ENCODE data around the gene ANKUB1. TPM values are rescaled to one million over a fixed set of nuclear protein-coding genes. Genes with fewer than 3 reads are reported as not detected.

Gene ANKUB1
- total and polyA plus RNA-seq, 4 donors = 0.19 TPM; not detected in 3

DNA sequence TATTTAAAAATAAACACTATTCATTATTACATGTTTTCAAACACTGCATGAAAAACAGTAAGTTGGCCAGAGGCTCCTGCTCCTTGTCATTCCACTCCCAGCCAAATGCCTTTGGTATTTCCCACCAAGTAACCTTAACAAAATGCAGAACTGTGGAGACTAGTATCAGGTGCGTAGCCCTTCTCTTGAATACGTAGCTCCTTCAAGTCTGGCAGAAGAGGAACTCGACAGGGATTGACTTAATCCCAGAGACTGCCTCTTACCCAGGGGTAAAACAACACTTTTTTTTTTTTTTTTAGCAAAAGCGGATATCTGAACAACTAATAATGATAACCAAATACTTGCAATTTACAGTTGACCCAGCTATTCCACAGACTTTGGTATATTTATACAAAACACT is 40.8 kb downstream of the ANKUB1 start:
- Histone ChIP-seq H3K9me3 (ENCODE audit: control insufficient read depth in 4 of 4, low read length in 3 of 4) (no peaks in the 10 kb centered on the region), H3K36me3 (ENCODE audit: control insufficient read depth in 4 of 4, insufficient read depth in 3 of 4, low read depth in 1 of 4, low read length in 3 of 4) (peaks cover 6 to 17% (median 14%) of the 10 kb centered on the region in 4 donors), H3K4me3 (ENCODE audit: low read depth in 1 of 3, low read length in 3 of 3) (peak overlapping the region; percentile 68 to 100 (median 96)), H3K9ac (ENCODE audit: low read depth in 1 of 2, low read length in 2 of 2) (peak overlapping the region; percentile 79 to 86), H3K4me1 (ENCODE audit: control insufficient read depth in 4 of 4, insufficient read depth in 4 of 4, low read length in 3 of 4) (peaks cover 2 to 15% (median 9%) of the 10 kb centered on the region in 4 donors), H3K27ac (ENCODE audit: low read depth in 1 of 2, low read length in 2 of 2) (no peak overlapping the region), H3K27me3 (ENCODE audit: control insufficient read depth in 4 of 4, insufficient read depth in 4 of 4, low read length in 3 of 4) (no peaks in the 10 kb centered on the region)
- WGBS = 25% methylated on average over 4 of the region's 4 CpGs
- TF ChIP-seq GABPA (IDR thresholded peaks at IDR 0.05 in 1 of 2, conservative IDR thresholded peaks at IDR 0.05 in 1 of 2) (no peak), FOXA2 (IDR thresholded peaks at IDR 0.05) (no peak), HNF4A (conservative IDR thresholded peaks at IDR 0.05) (no peak), TAF1 (conservative IDR thresholded peaks at IDR 0.05) (no peak), JUND (IDR thresholded peaks at IDR 0.05) (no peak), EGR1 (IDR thresholded peaks at IDR 0.05; ENCODE audit: low read depth in 2 of 2) (no peak), YY1 (IDR thresholded peaks at IDR 0.05) (no peak), RXRA (IDR thresholded peaks at IDR 0.05) (no peak), FOXA1 (IDR thresholded peaks at IDR 0.05) (no peak), RAD21 (IDR thresholded peaks at IDR 0.05) (no peak), SP1 (IDR thresholded peaks at IDR 0.05) (no peak)
- TF ChIP-seq, protein P1, sequence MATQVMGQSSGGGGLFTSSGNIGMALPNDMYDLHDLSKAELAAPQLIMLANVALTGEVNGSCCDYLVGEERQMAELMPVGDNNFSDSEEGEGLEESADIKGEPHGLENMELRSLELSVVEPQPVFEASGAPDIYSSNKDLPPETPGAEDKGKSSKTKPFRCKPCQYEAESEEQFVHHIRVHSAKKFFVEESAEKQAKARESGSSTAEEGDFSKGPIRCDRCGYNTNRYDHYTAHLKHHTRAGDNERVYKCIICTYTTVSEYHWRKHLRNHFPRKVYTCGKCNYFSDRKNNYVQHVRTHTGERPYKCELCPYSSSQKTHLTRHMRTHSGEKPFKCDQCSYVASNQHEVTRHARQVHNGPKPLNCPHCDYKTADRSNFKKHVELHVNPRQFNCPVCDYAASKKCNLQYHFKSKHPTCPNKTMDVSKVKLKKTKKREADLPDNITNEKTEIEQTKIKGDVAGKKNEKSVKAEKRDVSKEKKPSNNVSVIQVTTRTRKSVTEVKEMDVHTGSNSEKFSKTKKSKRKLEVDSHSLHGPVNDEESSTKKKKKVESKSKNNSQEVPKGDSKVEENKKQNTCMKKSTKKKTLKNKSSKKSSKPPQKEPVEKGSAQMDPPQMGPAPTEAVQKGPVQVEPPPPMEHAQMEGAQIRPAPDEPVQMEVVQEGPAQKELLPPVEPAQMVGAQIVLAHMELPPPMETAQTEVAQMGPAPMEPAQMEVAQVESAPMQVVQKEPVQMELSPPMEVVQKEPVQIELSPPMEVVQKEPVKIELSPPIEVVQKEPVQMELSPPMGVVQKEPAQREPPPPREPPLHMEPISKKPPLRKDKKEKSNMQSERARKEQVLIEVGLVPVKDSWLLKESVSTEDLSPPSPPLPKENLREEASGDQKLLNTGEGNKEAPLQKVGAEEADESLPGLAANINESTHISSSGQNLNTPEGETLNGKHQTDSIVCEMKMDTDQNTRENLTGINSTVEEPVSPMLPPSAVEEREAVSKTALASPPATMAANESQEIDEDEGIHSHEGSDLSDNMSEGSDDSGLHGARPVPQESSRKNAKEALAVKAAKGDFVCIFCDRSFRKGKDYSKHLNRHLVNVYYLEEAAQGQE (IDR thresholded peaks at IDR 0.05) = no peak
- TF ChIP-seq, protein P2, sequence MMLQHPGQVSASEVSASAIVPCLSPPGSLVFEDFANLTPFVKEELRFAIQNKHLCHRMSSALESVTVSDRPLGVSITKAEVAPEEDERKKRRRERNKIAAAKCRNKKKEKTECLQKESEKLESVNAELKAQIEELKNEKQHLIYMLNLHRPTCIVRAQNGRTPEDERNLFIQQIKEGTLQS (IDR thresholded peaks at IDR 0.05) = no peak
- TF ChIP-seq, protein P3, sequence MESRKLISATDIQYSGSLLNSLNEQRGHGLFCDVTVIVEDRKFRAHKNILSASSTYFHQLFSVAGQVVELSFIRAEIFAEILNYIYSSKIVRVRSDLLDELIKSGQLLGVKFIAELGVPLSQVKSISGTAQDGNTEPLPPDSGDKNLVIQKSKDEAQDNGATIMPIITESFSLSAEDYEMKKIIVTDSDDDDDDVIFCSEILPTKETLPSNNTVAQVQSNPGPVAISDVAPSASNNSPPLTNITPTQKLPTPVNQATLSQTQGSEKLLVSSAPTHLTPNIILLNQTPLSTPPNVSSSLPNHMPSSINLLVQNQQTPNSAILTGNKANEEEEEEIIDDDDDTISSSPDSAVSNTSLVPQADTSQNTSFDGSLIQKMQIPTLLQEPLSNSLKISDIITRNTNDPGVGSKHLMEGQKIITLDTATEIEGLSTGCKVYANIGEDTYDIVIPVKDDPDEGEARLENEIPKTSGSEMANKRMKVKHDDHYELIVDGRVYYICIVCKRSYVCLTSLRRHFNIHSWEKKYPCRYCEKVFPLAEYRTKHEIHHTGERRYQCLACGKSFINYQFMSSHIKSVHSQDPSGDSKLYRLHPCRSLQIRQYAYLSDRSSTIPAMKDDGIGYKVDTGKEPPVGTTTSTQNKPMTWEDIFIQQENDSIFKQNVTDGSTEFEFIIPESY (IDR thresholded peaks at IDR 0.05) = no peak
- TF ChIP-seq, protein P4, sequence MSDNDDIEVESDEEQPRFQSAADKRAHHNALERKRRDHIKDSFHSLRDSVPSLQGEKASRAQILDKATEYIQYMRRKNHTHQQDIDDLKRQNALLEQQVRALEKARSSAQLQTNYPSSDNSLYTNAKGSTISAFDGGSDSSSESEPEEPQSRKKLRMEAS (IDR thresholded peaks at IDR 0.05) = no peak
- no peak for DNase-seq (ENCODE audit: low spot score)

DNA sequence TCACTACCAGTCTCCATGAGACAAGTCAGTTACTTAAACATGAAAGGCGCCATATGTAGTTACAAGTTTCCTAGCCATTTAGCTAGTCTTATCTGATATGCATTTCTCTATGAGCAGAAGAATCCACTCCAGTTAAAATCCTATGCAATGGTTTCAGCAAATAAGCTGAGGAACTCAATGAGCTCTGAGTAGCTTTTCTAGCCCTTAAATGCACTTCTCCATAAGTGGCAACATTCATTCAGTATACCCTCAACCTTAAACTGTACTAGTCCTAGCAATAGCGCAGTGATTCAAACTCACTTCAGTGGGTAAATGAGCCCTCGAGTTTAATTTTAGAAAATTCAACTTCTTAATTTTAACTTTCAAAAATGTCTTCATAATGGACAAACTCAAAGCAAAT is 47.7 kb downstream of the ANKUB1 start:
- Histone ChIP-seq H3K4me1 (ENCODE audit: control insufficient read depth in 4 of 4, insufficient read depth in 4 of 4, low read length in 3 of 4) (no peaks in the 10 kb centered on the region), H3K9me3 (ENCODE audit: control insufficient read depth in 4 of 4, low read length in 3 of 4) (no peaks in the 10 kb centered on the region), H3K27ac (ENCODE audit: low read depth in 1 of 2, low read length in 2 of 2) (no peak overlapping the region), H3K9ac (ENCODE audit: low read depth in 1 of 2, low read length in 2 of 2) (no peak overlapping the region), H3K36me3 (ENCODE audit: control insufficient read depth in 4 of 4, insufficient read depth in 3 of 4, low read depth in 1 of 4, low read length in 3 of 4) (peaks cover 8 to 41% (median 24%) of the 10 kb centered on the region in 4 donors), H3K27me3 (ENCODE audit: control insufficient read depth in 4 of 4, insufficient read depth in 4 of 4, low read length in 3 of 4) (no peaks in the 10 kb centered on the region), H3K4me3 (ENCODE audit: low read depth in 1 of 3, low read length in 3 of 3) (no peak overlapping the region)
- WGBS = over 99% methylated on average over 3 of the region's 3 CpGs
- TF ChIP-seq, protein P2 (IDR thresholded peaks at IDR 0.05) = no peak
- TF ChIP-seq FOXA1 (IDR thresholded peaks at IDR 0.05) = no peak
- no peak for TF ChIP-seq SP1 (IDR thresholded peaks at IDR 0.05)
- TF ChIP-seq, protein P3 (IDR thresholded peaks at IDR 0.05) = no peak
- no peak for TF ChIP-seq NR2F2 (IDR thresholded peaks at IDR 0.05)
- no peak for TF ChIP-seq GABPA (IDR thresholded peaks at IDR 0.05 in 1 of 2, conservative IDR thresholded peaks at IDR 0.05 in 1 of 2)
- TF ChIP-seq, protein P5, sequence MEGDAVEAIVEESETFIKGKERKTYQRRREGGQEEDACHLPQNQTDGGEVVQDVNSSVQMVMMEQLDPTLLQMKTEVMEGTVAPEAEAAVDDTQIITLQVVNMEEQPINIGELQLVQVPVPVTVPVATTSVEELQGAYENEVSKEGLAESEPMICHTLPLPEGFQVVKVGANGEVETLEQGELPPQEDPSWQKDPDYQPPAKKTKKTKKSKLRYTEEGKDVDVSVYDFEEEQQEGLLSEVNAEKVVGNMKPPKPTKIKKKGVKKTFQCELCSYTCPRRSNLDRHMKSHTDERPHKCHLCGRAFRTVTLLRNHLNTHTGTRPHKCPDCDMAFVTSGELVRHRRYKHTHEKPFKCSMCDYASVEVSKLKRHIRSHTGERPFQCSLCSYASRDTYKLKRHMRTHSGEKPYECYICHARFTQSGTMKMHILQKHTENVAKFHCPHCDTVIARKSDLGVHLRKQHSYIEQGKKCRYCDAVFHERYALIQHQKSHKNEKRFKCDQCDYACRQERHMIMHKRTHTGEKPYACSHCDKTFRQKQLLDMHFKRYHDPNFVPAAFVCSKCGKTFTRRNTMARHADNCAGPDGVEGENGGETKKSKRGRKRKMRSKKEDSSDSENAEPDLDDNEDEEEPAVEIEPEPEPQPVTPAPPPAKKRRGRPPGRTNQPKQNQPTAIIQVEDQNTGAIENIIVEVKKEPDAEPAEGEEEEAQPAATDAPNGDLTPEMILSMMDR (IDR thresholded peaks at IDR 0.05; ENCODE audit: low read depth, low read length, missing input control) = no peak
- no peak for DNase-seq (ENCODE audit: low spot score)

All from liver (tissue), 9 donors.